ENCODE measurements around the gene CCDC126.

The CCDC126 gene

GRCh38 chr7:23645822-23646221 is 48.6 kb downstream of the CCDC126 start:
- Histone ChIP-seq H2AK5ac (ENCODE audit: low read length, severe bottlenecking) (no peak overlapping the region), H3K4me3 (ENCODE audit: insufficient read depth in 1 of 2, low read depth in 1 of 2, low read length in 2 of 2) (no peak overlapping the region)

GRCh38 chr7:23653942-23654341 is 56.8 kb downstream of the CCDC126 start:
- no peak overlapping the region for H3K4ac ChIP-seq (ENCODE audit: low read depth in 1 of 2, low read length in 2 of 2)

More at GRCh38 chr7:23645822-23646221, 48.6 kb downstream of the CCDC126 start:
- Histone ChIP-seq H4K8ac (ENCODE audit: low read length) (no peak overlapping the region), H3K27me3 (ENCODE audit: control insufficient read depth in 1 of 2, insufficient read depth in 1 of 2, low read length in 2 of 2) (no peaks in the 10 kb centered on the region), H3K4me1 (ENCODE audit: control insufficient read depth, insufficient read depth, low read depth, low read length) (peaks cover 2% of the 10 kb centered on the region), H3K18ac (ENCODE audit: low read depth in 1 of 2, low read length in 2 of 2) (no peak overlapping the region), H2BK15ac (ENCODE audit: low read depth, poor library complexity, severe bottlenecking) (no peak overlapping the region), H3K4ac (ENCODE audit: low read depth in 1 of 2, low read length in 2 of 2) (no peak overlapping the region), H3K9me3 (ENCODE audit: control insufficient read depth, low read length) (no peaks in the 10 kb centered on the region), H3K79me1 (replicated peaks; ENCODE audit: low read length, poor library complexity, severe bottlenecking) (no peaks in the 10 kb centered on the region), H3K9ac (ENCODE audit: low read length) (no peak overlapping the region), H3K36me3 (ENCODE audit: control insufficient read depth in 1 of 2, insufficient read depth in 2 of 2, low read depth in 1 of 2, low read length in 2 of 2) (no peaks in the 10 kb centered on the region), H2BK12ac (ENCODE audit: low read length in 2 of 2) (no peak overlapping the region), H4K91ac (ENCODE audit: low read length) (no peak overlapping the region), H3K23ac (ENCODE audit: low read length in 2 of 2) (no peak overlapping the region), H2AFZ (ENCODE audit: low read depth, low read length) (no peak overlapping the region), H3K14ac (ENCODE audit: low read length in 2 of 2) (no peak overlapping the region), H2BK5ac (ENCODE audit: low read depth, low read length, poor library complexity, severe bottlenecking) (no peak overlapping the region), H3K4me2 (ENCODE audit: low read length, poor library complexity, severe bottlenecking) (no peak overlapping the region), H3K27ac (ENCODE audit: low read length, poor library complexity, severe bottlenecking) (no peak overlapping the region), H2BK120ac (ENCODE audit: low read depth, low read length) (no peak overlapping the region)
- no CpG with 5 or more reads among the region's 1 CpG for WGBS
- DNase-seq = no peak

GRCh38 chr7:23654508-23654907 is 57.3 kb downstream of the CCDC126 start:
- no peak overlapping the region for H2BK120ac ChIP-seq (ENCODE audit: low read depth, low read length)
- H3K27me3 ChIP-seq (ENCODE audit: control insufficient read depth in 1 of 2, insufficient read depth in 1 of 2, low read length in 2 of 2) = no peaks in the 10 kb centered on the region
- H3K4me2 ChIP-seq (ENCODE audit: low read length, poor library complexity, severe bottlenecking) = no peak overlapping the region
- H3K4me3 ChIP-seq (ENCODE audit: insufficient read depth in 1 of 2, low read depth in 1 of 2, low read length in 2 of 2) = no peak overlapping the region
- H2AK5ac ChIP-seq (ENCODE audit: low read length, severe bottlenecking) = no peak overlapping the region
- H3K14ac ChIP-seq (ENCODE audit: low read length in 2 of 2) = no peak overlapping the region
- no peak overlapping the region for H2BK5ac ChIP-seq (ENCODE audit: low read depth, low read length, poor library complexity, severe bottlenecking)
- no peak overlapping the region for H4K91ac ChIP-seq (ENCODE audit: low read length)
- no peaks in the 10 kb centered on the region for H3K4me1 ChIP-seq (ENCODE audit: control insufficient read depth, insufficient read depth, low read depth, low read length)
- H3K9ac ChIP-seq (ENCODE audit: low read length) = no peak overlapping the region
- H2BK15ac ChIP-seq (ENCODE audit: low read depth, poor library complexity, severe bottlenecking) = no peak overlapping the region
- H2AFZ ChIP-seq (ENCODE audit: low read depth, low read length) = no peak overlapping the region
- WGBS = no CpG with 5 or more reads among the region's 1 CpG
- no peaks in the 10 kb centered on the region for H3K79me1 ChIP-seq (replicated peaks; ENCODE audit: low read length, poor library complexity, severe bottlenecking)
- H2BK12ac ChIP-seq (ENCODE audit: low read length in 2 of 2) = no peak overlapping the region
- peaks cover 21% of the 10 kb centered on the region for H3K9me3 ChIP-seq (ENCODE audit: control insufficient read depth, low read length)
- H3K18ac ChIP-seq (ENCODE audit: low read depth in 1 of 2, low read length in 2 of 2) = no peak overlapping the region
- no peaks in the 10 kb centered on the region for H3K36me3 ChIP-seq (ENCODE audit: control insufficient read depth in 1 of 2, insufficient read depth in 2 of 2, low read depth in 1 of 2, low read length in 2 of 2)
- no peak overlapping the region for H3K23ac ChIP-seq (ENCODE audit: low read length in 2 of 2)
- DNase-seq = no peak
- no peak overlapping the region for H3K4ac ChIP-seq (ENCODE audit: low read depth in 1 of 2, low read length in 2 of 2)
- no peak overlapping the region for H3K27ac ChIP-seq (ENCODE audit: low read length, poor library complexity, severe bottlenecking)
- no peak overlapping the region for H4K8ac ChIP-seq (ENCODE audit: low read length)

More at GRCh38 chr7:23653942-23654341, 56.8 kb downstream of the CCDC126 start:
- H2BK12ac ChIP-seq (ENCODE audit: low read length in 2 of 2) = no peak overlapping the region
- H4K91ac ChIP-seq (ENCODE audit: low read length) = no peak overlapping the region
- H3K4me3 ChIP-seq (ENCODE audit: insufficient read depth in 1 of 2, low read depth in 1 of 2, low read length in 2 of 2) = no peak overlapping the region
- H2AFZ ChIP-seq (ENCODE audit: low read depth, low read length) = no peak overlapping the region
- H3K9ac ChIP-seq (ENCODE audit: low read length) = no peak overlapping the region
- no peak overlapping the region for H3K14ac ChIP-seq (ENCODE audit: low read length in 2 of 2)
- 83% methylated on average over 5 of the region's 5 CpGs for WGBS
- DNase-seq = peak; percentile 5
- H3K4me1 ChIP-seq (ENCODE audit: control insufficient read depth, insufficient read depth, low read depth, low read length) = no peaks in the 10 kb centered on the region
- no peak overlapping the region for H3K18ac ChIP-seq (ENCODE audit: low read depth in 1 of 2, low read length in 2 of 2)
- no peak overlapping the region for H2BK120ac ChIP-seq (ENCODE audit: low read depth, low read length)
- H3K36me3 ChIP-seq (ENCODE audit: control insufficient read depth in 1 of 2, insufficient read depth in 2 of 2, low read depth in 1 of 2, low read length in 2 of 2) = no peaks in the 10 kb centered on the region
- no peak overlapping the region for H4K8ac ChIP-seq (ENCODE audit: low read length)
- H3K4me2 ChIP-seq (ENCODE audit: low read length, poor library complexity, severe bottlenecking) = no peak overlapping the region
- no peak overlapping the region for H2AK5ac ChIP-seq (ENCODE audit: low read length, severe bottlenecking)
- H3K23ac ChIP-seq (ENCODE audit: low read length in 2 of 2) = no peak overlapping the region
- H3K27ac ChIP-seq (ENCODE audit: low read length, poor library complexity, severe bottlenecking) = no peak overlapping the region
- peaks cover 21% of the 10 kb centered on the region for H3K9me3 ChIP-seq (ENCODE audit: control insufficient read depth, low read length)
- no peak overlapping the region for H2BK5ac ChIP-seq (ENCODE audit: low read depth, low read length, poor library complexity, severe bottlenecking)
- H3K27me3 ChIP-seq (ENCODE audit: control insufficient read depth in 1 of 2, insufficient read depth in 1 of 2, low read length in 2 of 2) = no peaks in the 10 kb centered on the region
- H2BK15ac ChIP-seq (ENCODE audit: low read depth, poor library complexity, severe bottlenecking) = no peak overlapping the region
- H3K79me1 ChIP-seq (replicated peaks; ENCODE audit: low read length, poor library complexity, severe bottlenecking) = no peaks in the 10 kb centered on the region

DNA sequence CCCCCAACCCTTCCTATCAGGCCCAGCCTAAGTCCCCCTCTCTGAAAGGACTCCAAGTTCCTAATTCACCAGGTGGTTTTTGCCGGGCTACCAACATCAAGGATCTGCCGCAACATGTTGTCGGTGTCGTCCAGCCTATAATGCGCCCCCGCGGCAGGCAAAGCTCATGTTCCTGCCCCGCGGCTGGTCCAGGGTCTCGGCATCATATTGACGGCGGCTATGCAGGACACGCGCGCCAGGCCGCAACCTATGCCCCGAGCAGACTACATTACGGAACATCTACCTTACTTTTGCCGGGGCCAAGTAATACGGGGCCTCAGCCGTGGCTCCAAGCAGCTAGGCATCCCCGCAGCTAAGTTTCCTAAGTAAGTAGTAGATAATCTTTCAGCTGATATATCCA is 58.3 kb downstream of the CCDC126 start:
- H3K4me2 ChIP-seq (ENCODE audit: low read length, poor library complexity, severe bottlenecking) = no peak overlapping the region
- H3K4me3 ChIP-seq (ENCODE audit: insufficient read depth in 1 of 2, low read depth in 1 of 2, low read length in 2 of 2) = no peak overlapping the region
- no peak overlapping the region for H3K9ac ChIP-seq (ENCODE audit: low read length)
- no peak overlapping the region for H2AFZ ChIP-seq (ENCODE audit: low read depth, low read length)
- H2AK5ac ChIP-seq (ENCODE audit: low read length, severe bottlenecking) = no peak overlapping the region
- WGBS = 96% methylated on average over 22 of the region's 22 CpGs
- no peak overlapping the region for H4K8ac ChIP-seq (ENCODE audit: low read length)
- H2BK15ac ChIP-seq (ENCODE audit: low read depth, poor library complexity, severe bottlenecking) = no peak overlapping the region
- peaks cover 21% of the 10 kb centered on the region for H3K9me3 ChIP-seq (ENCODE audit: control insufficient read depth, low read length)
- no peak overlapping the region for H2BK5ac ChIP-seq (ENCODE audit: low read depth, low read length, poor library complexity, severe bottlenecking)
- H2BK120ac ChIP-seq (ENCODE audit: low read depth, low read length) = no peak overlapping the region
- H3K36me3 ChIP-seq (ENCODE audit: control insufficient read depth in 1 of 2, insufficient read depth in 2 of 2, low read depth in 1 of 2, low read length in 2 of 2) = no peaks in the 10 kb centered on the region
- H3K27ac ChIP-seq (ENCODE audit: low read length, poor library complexity, severe bottlenecking) = no peak overlapping the region
- H3K18ac ChIP-seq (ENCODE audit: low read depth in 1 of 2, low read length in 2 of 2) = no peak overlapping the region
- H3K4me1 ChIP-seq (ENCODE audit: control insufficient read depth, insufficient read depth, low read depth, low read length) = no peaks in the 10 kb centered on the region
- H3K4ac ChIP-seq (ENCODE audit: low read depth in 1 of 2, low read length in 2 of 2) = no peak overlapping the region
- H3K14ac ChIP-seq (ENCODE audit: low read length in 2 of 2) = no peak overlapping the region
- H3K27me3 ChIP-seq (ENCODE audit: control insufficient read depth in 1 of 2, insufficient read depth in 1 of 2, low read length in 2 of 2) = no peaks in the 10 kb centered on the region
- no peak overlapping the region for H4K91ac ChIP-seq (ENCODE audit: low read length)
- no peak overlapping the region for H3K23ac ChIP-seq (ENCODE audit: low read length in 2 of 2)
- H2BK12ac ChIP-seq (ENCODE audit: low read length in 2 of 2) = no peak overlapping the region
- H3K79me1 ChIP-seq (replicated peaks; ENCODE audit: low read length, poor library complexity, severe bottlenecking) = no peaks in the 10 kb centered on the region
- DNase-seq = no peak

All from mesenchymal stem cell (in vitro differentiated cells and primary cell).